A673 (cell line): ENCODE results near the gene MRPL22.

Experiments
- EZH2 ChIP-seq: fragments of 200-600 bp; sonication (generic); IDR thresholded peaks from 2 replicates; pipeline ENCODE4 v1.6.1; 2017; ENCODE audit warnings: borderline replicate concordance, low read depth, mild to moderate bottlenecking, mixed read lengths, antibody characterized with exemption, low read length; ENCODE audit not compliant: poor library complexity, severe bottlenecking
- TF ChIP-seq, protein P1 (sequence below): fragments of 300-800, 200-600 bp; sonication (generic); conservative IDR thresholded peaks from 2 replicates; pipeline ENCODE4 v1.5.1; 2017; ENCODE audit warnings: low read depth, mild to moderate bottlenecking, antibody characterized with exemption, low read length, moderate library complexity, mixed read lengths

GRCh38 chr5:155001523-155001922 is 60.6 kb downstream of the MRPL22 start:
- no peak for TF ChIP-seq EZH2
- TF ChIP-seq, protein P1, sequence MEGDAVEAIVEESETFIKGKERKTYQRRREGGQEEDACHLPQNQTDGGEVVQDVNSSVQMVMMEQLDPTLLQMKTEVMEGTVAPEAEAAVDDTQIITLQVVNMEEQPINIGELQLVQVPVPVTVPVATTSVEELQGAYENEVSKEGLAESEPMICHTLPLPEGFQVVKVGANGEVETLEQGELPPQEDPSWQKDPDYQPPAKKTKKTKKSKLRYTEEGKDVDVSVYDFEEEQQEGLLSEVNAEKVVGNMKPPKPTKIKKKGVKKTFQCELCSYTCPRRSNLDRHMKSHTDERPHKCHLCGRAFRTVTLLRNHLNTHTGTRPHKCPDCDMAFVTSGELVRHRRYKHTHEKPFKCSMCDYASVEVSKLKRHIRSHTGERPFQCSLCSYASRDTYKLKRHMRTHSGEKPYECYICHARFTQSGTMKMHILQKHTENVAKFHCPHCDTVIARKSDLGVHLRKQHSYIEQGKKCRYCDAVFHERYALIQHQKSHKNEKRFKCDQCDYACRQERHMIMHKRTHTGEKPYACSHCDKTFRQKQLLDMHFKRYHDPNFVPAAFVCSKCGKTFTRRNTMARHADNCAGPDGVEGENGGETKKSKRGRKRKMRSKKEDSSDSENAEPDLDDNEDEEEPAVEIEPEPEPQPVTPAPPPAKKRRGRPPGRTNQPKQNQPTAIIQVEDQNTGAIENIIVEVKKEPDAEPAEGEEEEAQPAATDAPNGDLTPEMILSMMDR = no peak
